GM15510 (cell line): ENCODE results near the gene UBFD1.

Source experiments
- POLR2A ChIP-seq: IDR thresholded peaks from 3 replicates; pipeline ENCODE4 v1.6.1; 2011; ENCODE audit warnings: borderline replicate concordance; ENCODE audit not compliant: insufficient read length; ENCODE audit errors: extremely low read depth

The UBFD1 gene

GRCh38 chr16:23521037-23521743, 36.3 kb upstream of the UBFD1 start:
- no peak for TF ChIP-seq POLR2A

- no peak for TF ChIP-seq POLR2A
These were observed 35.6 kb upstream of the UBFD1 start for GRCh38 chr16:23521965-23522364.

GRCh38 chr16:23523321-23523720, 34.2 kb upstream of the UBFD1 start:
- TF ChIP-seq POLR2A = no peak

GRCh38 chr16:23523876-23524385, 33.6 kb upstream of the UBFD1 start:
- no peak for TF ChIP-seq POLR2A

GRCh38 chr16:23524886-23525285, 32.6 kb upstream of the UBFD1 start:
- no peak for TF ChIP-seq POLR2A

- TF ChIP-seq POLR2A = no peak
These were observed 29.4 kb upstream of the UBFD1 start for GRCh38 chr16:23527961-23528643.

- no peak for TF ChIP-seq POLR2A
These were observed 28.8 kb upstream of the UBFD1 start for GRCh38 chr16:23528644-23529310.

GRCh38 chr16:23530062-23530461, 27.5 kb upstream of the UBFD1 start:
- TF ChIP-seq POLR2A = no peak

- TF ChIP-seq POLR2A = no peak
These were observed 25.1 kb upstream of the UBFD1 start for GRCh38 chr16:23532448-23532847.

- no peak for TF ChIP-seq POLR2A
These were observed 22.4 kb upstream of the UBFD1 start for GRCh38 chr16:23534868-23535860.

GRCh38 chr16:23535901-23536300, 21.6 kb upstream of the UBFD1 start:
- no peak for TF ChIP-seq POLR2A

- no peak for TF ChIP-seq POLR2A
These were observed 20.1 kb upstream of the UBFD1 start for GRCh38 chr16:23537390-23537789.

GRCh38 chr16:23538919-23539278, 18.6 kb upstream of the UBFD1 start:
- TF ChIP-seq POLR2A = no peak
